ENCODE data around the gene TKTL1. TPM values are rescaled to one million over a fixed set of nuclear protein-coding genes. Genes with fewer than 3 reads are reported as not detected.
"Not testable (repeated sequence)": the region's sequence is repeated elsewhere in the genome, so short reads cannot be mapped to it uniquely, and the experiment has no call there.

TKTL1 gene
- polyA plus RNA-seq, 1 donor from 2014 or later = 0.14 TPM

GRCh38 chrX:154343063-154343462 is 47.5 kb downstream of the TKTL1 start:
- not testable (repeated sequence) for H3K9me3 ChIP-seq (ENCODE audit: low read length); H3K36me3 ChIP-seq (ENCODE audit: insufficient read depth, low read length); H3K27me3 ChIP-seq (ENCODE audit: insufficient read depth, low read depth, low read length); H3K9ac ChIP-seq (ENCODE audit: low read length); H2AFZ ChIP-seq (ENCODE audit: low read depth, low read length); H3K27ac ChIP-seq (ENCODE audit: low read length); H3F3A ChIP-seq (ENCODE audit: insufficient read depth, low read length, poor library complexity, severe bottlenecking); H3K9me2 ChIP-seq (ENCODE audit: insufficient read depth, low read length); H3K4me3 ChIP-seq (ENCODE audit: low read length); H3K4me2 ChIP-seq (ENCODE audit: low read length); H3K79me2 ChIP-seq (replicated peaks; ENCODE audit: insufficient read depth, low read length); H4K20me1 ChIP-seq (ENCODE audit: insufficient read depth)

- H2AFZ ChIP-seq (ENCODE audit: low read depth, low read length); H3K27ac ChIP-seq (ENCODE audit: low read length); H3K27me3 ChIP-seq (ENCODE audit: insufficient read depth, low read depth, low read length); H3K4me2 ChIP-seq (ENCODE audit: low read length); H3K79me2 ChIP-seq (replicated peaks; ENCODE audit: insufficient read depth, low read length); H3K9me2 ChIP-seq (ENCODE audit: insufficient read depth, low read length); H3K4me3 ChIP-seq (ENCODE audit: low read length); H4K20me1 ChIP-seq (ENCODE audit: insufficient read depth); H3K9ac ChIP-seq (ENCODE audit: low read length); H3F3A ChIP-seq (ENCODE audit: insufficient read depth, low read length, poor library complexity, severe bottlenecking); H3K36me3 ChIP-seq (ENCODE audit: insufficient read depth, low read length); H3K9me3 ChIP-seq (ENCODE audit: low read length): not testable (repeated sequence)
Observed at GRCh38 chrX:154343620-154344019, 48.0 kb downstream of the TKTL1 start.

DNA sequence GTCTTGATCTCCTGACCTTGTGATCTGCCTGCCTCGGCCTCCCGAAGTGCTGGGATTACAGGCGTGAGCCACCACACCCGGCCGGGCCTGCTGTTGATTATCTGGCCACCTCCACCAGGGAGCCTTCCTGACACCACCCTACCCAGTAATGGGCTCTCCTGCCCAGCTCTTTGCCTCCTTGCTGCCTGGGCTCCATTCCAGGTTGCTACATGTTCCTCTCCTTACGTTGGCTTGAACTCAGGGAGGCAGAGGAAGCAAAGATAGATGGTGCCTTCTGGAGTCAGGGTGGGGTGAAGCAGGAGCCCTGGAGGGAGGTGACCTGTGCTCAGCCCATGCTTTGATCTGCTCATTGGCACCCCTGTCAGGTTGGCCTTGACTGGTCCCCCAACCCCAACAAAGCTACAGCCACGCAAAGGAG is 52.5 kb downstream of the TKTL1 start:
- Histone ChIP-seq H4K20me1 (ENCODE audit: insufficient read depth) (no peaks in the 10 kb centered on the region), H3K79me2 (replicated peaks; ENCODE audit: insufficient read depth, low read length) (no peaks in the 10 kb centered on the region), H3K9ac (ENCODE audit: low read length) (no peak overlapping the region), H3K4me2 (ENCODE audit: low read length) (no peak overlapping the region), H3F3A (ENCODE audit: insufficient read depth, low read length, poor library complexity, severe bottlenecking) (no peaks in the 10 kb centered on the region), H3K27ac (ENCODE audit: low read length) (no peak overlapping the region), H3K27me3 (ENCODE audit: insufficient read depth, low read depth, low read length) (no peaks in the 10 kb centered on the region), H3K4me3 (ENCODE audit: low read length) (no peak overlapping the region), H3K36me3 (ENCODE audit: insufficient read depth, low read length) (no peaks in the 10 kb centered on the region), H2AFZ (ENCODE audit: low read depth, low read length) (no peak overlapping the region), H3K9me3 (ENCODE audit: low read length) (no peaks in the 10 kb centered on the region), H3K9me2 (ENCODE audit: insufficient read depth, low read length) (no peaks in the 10 kb centered on the region)
- TF ChIP-seq, protein P1, sequence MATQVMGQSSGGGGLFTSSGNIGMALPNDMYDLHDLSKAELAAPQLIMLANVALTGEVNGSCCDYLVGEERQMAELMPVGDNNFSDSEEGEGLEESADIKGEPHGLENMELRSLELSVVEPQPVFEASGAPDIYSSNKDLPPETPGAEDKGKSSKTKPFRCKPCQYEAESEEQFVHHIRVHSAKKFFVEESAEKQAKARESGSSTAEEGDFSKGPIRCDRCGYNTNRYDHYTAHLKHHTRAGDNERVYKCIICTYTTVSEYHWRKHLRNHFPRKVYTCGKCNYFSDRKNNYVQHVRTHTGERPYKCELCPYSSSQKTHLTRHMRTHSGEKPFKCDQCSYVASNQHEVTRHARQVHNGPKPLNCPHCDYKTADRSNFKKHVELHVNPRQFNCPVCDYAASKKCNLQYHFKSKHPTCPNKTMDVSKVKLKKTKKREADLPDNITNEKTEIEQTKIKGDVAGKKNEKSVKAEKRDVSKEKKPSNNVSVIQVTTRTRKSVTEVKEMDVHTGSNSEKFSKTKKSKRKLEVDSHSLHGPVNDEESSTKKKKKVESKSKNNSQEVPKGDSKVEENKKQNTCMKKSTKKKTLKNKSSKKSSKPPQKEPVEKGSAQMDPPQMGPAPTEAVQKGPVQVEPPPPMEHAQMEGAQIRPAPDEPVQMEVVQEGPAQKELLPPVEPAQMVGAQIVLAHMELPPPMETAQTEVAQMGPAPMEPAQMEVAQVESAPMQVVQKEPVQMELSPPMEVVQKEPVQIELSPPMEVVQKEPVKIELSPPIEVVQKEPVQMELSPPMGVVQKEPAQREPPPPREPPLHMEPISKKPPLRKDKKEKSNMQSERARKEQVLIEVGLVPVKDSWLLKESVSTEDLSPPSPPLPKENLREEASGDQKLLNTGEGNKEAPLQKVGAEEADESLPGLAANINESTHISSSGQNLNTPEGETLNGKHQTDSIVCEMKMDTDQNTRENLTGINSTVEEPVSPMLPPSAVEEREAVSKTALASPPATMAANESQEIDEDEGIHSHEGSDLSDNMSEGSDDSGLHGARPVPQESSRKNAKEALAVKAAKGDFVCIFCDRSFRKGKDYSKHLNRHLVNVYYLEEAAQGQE (IDR thresholded peaks at IDR 0.05; ENCODE audit: borderline replicate concordance) = no peak
- TF ChIP-seq TAF1 (IDR thresholded peaks at IDR 0.05; ENCODE audit: low read depth) = no peak
- no peak for TF ChIP-seq EP300 (conservative IDR thresholded peaks at IDR 0.05; ENCODE audit: poor library complexity, severe bottlenecking)
- no peak for TF ChIP-seq SMC3 (conservative IDR thresholded peaks at IDR 0.05; ENCODE audit: poor library complexity)
- TF ChIP-seq POLR2AphosphoS5 (IDR thresholded peaks at IDR 0.05) = no peak
- TF ChIP-seq MXI1 (conservative IDR thresholded peaks at IDR 0.05; ENCODE audit: poor library complexity, severe bottlenecking) = no peak
- TF ChIP-seq RAD21 (conservative IDR thresholded peaks at IDR 0.05) = no peak
- no peak for TF ChIP-seq EZH2 (IDR thresholded peaks at IDR 0.05; ENCODE audit: borderline replicate concordance, insufficient read depth, low read length, poor library complexity, severe bottlenecking)
- no peak for TF ChIP-seq CTCF (IDR thresholded peaks at IDR 0.05; ENCODE audit: poor library complexity, severe bottlenecking)

Data from neural cell (in vitro differentiated cells).